MG63 (cell line): ENCODE data around the gene MAFG. TPM values are rescaled to one million over a fixed set of nuclear protein-coding genes. Genes with fewer than 3 reads are reported as not detected.
"Not testable (repeated sequence)": the region's sequence is repeated elsewhere in the genome, so short reads cannot be mapped to it uniquely, and the experiment has no call there.

Experiments
- DNase-seq: peaks from one replicate; pipeline ENCODE4 v3.0.0-alpha.2; 2020
- H3K27me3 ChIP-seq: fragments of 250-450 bp; sonication (Bioruptor Pico); 2 replicates; pipeline ENCODE4 v1.5.1; 2020; ENCODE audit warnings: mild to moderate bottlenecking, moderate library complexity
- H3K36me3 ChIP-seq: fragments of 250-450 bp; sonication (Bioruptor Pico); 2 replicates; pipeline ENCODE4 v1.5.1; 2020; ENCODE audit warnings: mild to moderate bottlenecking, moderate library complexity
- H3K4me3 ChIP-seq: fragments of 250-450 bp; sonication (Bioruptor Pico); 2 replicates; pipeline ENCODE4 v1.5.1; 2020; ENCODE audit warnings: mild to moderate bottlenecking, moderate library complexity
- H3K9me3 ChIP-seq: fragments of 250-450 bp; sonication (Bioruptor Pico); 2 replicates; pipeline ENCODE4 v1.5.1; 2020; ENCODE audit warnings: mild to moderate bottlenecking, moderate library complexity
- total RNA-seq: library from RNA; depleted of rRNA; stranded (reverse); fragments of >200 nt; shearing (Covaris generic); gene quantifications from 2 replicates; pipeline ENCODE4 v1.2.3, GENCODE V29; 2014; ENCODE audit warnings: low replicate concordance

MAFG gene
- total RNA-seq, 1 experiment from 2014 or later: 14.9 TPM

GRCh38 chr17:81960130-81960958 is 32.8 kb upstream of the MAFG start:
- H3K27me3 ChIP-seq: peaks cover 17% of the 10 kb centered on the region
- no peaks in the 10 kb centered on the region for H3K9me3 ChIP-seq
- peak overlapping the region; percentile 24 for H3K4me3 ChIP-seq
- peak; percentile 14 for DNase-seq
- no peaks in the 10 kb centered on the region for H3K36me3 ChIP-seq

GRCh38 chr17:81959362-81960129 is 32.0 kb upstream of the MAFG start:
- peak; percentile 53 for DNase-seq
- Histone ChIP-seq H3K27me3 (peaks cover 17% of the 10 kb centered on the region), H3K36me3 (no peaks in the 10 kb centered on the region), H3K9me3 (no peaks in the 10 kb centered on the region), H3K4me3 (peak overlapping the region; percentile 24)

DNA sequence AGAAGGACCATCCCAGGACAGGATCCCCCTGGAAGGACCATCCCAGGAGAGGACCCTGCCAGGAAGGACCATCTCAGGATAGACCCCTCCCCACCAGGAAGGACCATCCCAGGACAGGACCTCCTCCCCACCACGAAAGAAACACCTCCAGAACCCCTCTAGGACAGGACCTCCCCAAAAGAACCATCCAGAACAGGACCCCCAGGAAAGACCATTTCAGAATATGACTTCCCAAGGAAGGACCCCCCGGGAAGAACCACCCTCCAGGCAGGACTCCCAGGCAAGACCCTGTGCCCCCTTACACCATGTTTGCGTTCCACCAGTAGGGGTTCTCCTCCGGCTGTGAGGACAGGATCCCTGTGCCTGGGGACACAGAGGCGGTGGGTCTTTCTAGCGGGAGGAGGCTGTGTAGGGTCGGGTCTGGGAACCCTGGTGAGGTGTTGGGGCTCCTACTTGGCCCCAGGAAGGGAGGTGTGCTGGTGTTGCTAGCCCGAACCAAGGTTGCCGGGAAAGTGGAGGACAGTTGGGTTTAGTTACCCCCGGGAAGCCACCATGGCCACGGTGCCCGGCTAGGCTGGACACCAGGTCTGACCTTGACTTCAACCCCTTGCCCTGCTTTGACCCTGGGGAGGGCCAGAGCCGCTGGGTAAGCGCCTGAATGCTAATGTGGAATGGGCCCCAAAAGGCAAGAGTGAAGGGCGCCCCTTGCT is 31.3 kb upstream of the MAFG start:
- H3K4me3 ChIP-seq: no peak overlapping the region
- H3K27me3 ChIP-seq: peaks cover 17% of the 10 kb centered on the region
- H3K9me3 ChIP-seq: no peaks in the 10 kb centered on the region
- no peaks in the 10 kb centered on the region for H3K36me3 ChIP-seq
- DNase-seq: no peak

DNA sequence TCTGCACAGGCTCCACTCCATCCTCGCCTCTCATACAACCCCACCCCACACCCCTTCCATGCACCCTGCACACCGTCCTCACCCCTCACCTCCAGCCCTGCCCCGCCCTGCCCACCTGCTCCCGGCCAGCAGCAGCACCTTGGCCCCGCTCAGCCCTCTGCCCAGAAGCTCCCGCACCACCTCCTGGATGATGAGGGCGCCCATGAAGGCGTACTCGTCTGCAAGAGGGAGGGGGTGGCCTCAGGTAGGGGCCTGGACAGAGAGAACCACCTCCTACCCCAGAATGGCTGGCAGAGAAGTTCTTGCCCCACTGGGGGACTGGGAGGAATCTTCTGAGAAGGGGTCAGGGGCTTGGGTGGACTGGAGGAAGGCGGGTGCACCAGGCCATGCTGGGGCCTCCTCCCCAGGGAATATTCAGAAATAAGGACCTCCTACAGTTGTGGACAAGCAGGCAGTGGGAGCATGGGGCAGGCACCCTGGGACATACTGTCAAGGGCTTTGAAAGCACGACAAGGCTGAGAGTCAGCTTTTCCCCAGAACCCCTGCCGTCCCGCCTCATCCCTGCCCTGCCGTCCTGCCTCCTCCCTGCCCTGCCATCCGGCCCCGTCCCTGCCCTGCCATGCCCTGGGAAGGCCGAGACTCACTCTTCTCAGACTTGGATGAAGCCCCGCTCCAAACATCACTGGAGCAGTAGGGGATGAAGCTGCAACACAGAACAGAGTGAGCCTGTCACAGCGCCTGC is 30.3 kb upstream of the MAFG start:
- Histone ChIP-seq H3K27me3 (peaks cover 17% of the 10 kb centered on the region), H3K4me3 (no peak overlapping the region), H3K36me3 (no peaks in the 10 kb centered on the region), H3K9me3 (no peaks in the 10 kb centered on the region)
- DNase-seq: no peak

- H3K27me3 ChIP-seq: peaks cover 17% of the 10 kb centered on the region
- no peak for DNase-seq
These were observed 29.4 kb upstream of the MAFG start for GRCh38 chr17:81956607-81957589.

GRCh38 chr17:81955756-81956544 is 28.4 kb upstream of the MAFG start:
- Histone ChIP-seq H3K9me3 (no peaks in the 10 kb centered on the region), H3K27me3 (peaks cover 17% of the 10 kb centered on the region), H3K4me3 (no peak overlapping the region), H3K36me3 (no peaks in the 10 kb centered on the region)
- DNase-seq: no peak

More at GRCh38 chr17:81956607-81957589, 29.4 kb upstream of the MAFG start:
- Histone ChIP-seq H3K4me3 (no peak overlapping the region), H3K36me3 (no peaks in the 10 kb centered on the region), H3K9me3 (no peaks in the 10 kb centered on the region)

DNA sequence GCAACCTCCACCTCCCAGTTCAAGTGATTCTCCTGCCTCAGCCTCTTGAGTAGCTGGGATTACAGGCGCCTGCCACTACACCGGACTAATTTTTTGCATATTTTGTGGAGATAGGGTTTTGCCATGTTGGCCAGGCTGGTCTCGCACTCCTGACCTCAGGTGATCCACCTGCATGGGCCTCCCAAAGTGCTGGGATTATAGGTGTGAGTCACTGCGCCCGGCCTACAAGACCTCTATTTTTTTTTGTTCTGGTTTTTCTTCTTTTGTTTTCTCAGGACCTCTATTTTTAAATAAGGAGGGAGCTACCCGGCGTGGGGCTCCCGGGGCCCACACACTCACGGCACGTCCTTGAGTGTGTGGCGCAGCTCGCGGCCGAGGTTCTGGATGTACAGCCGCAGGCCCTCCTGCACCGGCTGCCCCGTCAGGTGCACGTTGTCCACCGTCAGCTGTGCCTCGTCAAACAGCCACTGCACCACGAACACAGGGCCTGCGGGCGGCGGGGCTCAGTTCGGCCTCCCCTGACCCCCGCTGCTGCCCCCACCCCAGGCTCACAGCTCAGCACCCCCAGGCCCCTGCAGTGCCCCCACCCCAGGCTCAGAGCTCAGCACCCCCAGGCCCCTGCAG is 27.6 kb upstream of the MAFG start:
- Histone ChIP-seq H3K36me3 (no peaks in the 10 kb centered on the region), H3K4me3 (no peak overlapping the region), H3K27me3 (peaks cover 12% of the 10 kb centered on the region), H3K9me3 (no peaks in the 10 kb centered on the region)
- DNase-seq: no peak

GRCh38 chr17:81954131-81955057 is 26.9 kb upstream of the MAFG start:
- no peak overlapping the region for H3K4me3 ChIP-seq
- no peaks in the 10 kb centered on the region for H3K9me3 ChIP-seq
- H3K27me3 ChIP-seq: peaks cover 8% of the 10 kb centered on the region
- DNase-seq: no peak
- H3K36me3 ChIP-seq: no peaks in the 10 kb centered on the region

- not testable (repeated sequence) for H3K36me3 ChIP-seq, DNase-seq, H3K4me3 ChIP-seq, H3K27me3 ChIP-seq, H3K9me3 ChIP-seq
These were observed 25.9 kb upstream of the MAFG start for GRCh38 chr17:81953443-81953842.

- Histone ChIP-seq H3K27me3 (no peaks in the 10 kb centered on the region), H3K4me3 (no peak overlapping the region), H3K36me3 (no peaks in the 10 kb centered on the region), H3K9me3 (no peaks in the 10 kb centered on the region)
- no peak for DNase-seq
These were observed 25.3 kb upstream of the MAFG start for GRCh38 chr17:81952792-81953228.

DNA sequence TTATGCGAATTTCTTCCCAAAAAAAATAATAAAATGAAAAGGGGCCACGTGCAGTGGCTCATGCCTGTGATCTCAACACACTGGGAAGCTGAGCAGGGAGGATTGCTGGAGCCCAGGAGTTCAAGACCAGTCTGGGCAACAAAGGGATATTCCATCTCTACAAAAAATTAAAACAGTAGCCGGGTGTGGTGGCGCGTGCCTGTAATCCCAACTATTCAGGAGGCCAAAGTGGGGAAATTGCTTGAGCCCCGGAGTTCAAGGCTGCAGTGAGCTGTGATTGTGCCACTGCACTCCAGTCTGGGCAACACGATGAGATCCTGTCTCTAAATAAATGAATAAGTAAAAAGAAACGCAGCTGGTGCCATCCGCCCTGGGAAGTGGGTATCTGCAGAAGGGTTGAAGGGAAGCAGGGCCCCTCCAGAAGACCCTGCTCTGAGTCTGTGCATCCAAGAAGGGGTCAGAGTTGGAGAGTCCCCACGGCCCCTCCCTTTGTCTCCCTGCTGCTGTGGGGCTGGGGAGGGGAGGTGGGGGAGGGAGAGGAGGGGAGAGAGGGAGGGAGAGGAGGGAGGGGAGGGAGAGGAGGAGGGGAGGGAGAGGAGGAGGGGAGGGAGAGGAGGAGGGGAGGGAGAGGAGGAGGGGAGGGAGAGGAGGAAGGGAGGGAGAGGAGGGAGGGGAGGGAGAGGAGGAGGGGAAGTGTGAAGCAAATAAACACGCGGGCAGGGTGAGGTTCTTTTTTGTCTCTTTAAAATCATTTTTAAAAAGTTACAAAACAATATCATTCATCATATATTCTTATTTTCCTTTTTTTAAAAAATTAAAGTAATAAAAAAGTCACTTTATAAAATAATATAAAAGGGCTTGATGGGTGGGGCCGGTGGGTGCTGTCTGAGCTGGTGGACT is 24.5 kb upstream of the MAFG start:
- DNase-seq: no peak
- no peaks in the 10 kb centered on the region for H3K27me3 ChIP-seq
- H3K36me3 ChIP-seq: no peaks in the 10 kb centered on the region
- H3K4me3 ChIP-seq: no peak overlapping the region
- no peaks in the 10 kb centered on the region for H3K9me3 ChIP-seq

GRCh38 chr17:81950501-81950900 is 23.0 kb upstream of the MAFG start:
- Histone ChIP-seq H3K4me3 (no peak overlapping the region), H3K36me3 (no peaks in the 10 kb centered on the region), H3K27me3 (no peaks in the 10 kb centered on the region), H3K9me3 (no peaks in the 10 kb centered on the region)
- no peak for DNase-seq
